NB4 (cell line): ENCODE measurements around the gene PLXDC2.

ENCODE experiments used
- POLR2A ChIP-seq: IDR thresholded peaks from 2 replicates; pipeline ENCODE4 v1.6.1; 2011; ENCODE audit warnings: mild to moderate bottlenecking; ENCODE audit not compliant: insufficient read length; ENCODE audit errors: extremely low read depth
- TF ChIP-seq, protein P1 (sequence below): IDR thresholded peaks from one replicate; pipeline ENCODE4 v1.5.1; 2012; ENCODE audit warnings: low read depth, low read length

GRCh38 chr10:19970717-19971116, 154.5 kb downstream of the PLXDC2 start:
- TF ChIP-seq, protein P1, sequence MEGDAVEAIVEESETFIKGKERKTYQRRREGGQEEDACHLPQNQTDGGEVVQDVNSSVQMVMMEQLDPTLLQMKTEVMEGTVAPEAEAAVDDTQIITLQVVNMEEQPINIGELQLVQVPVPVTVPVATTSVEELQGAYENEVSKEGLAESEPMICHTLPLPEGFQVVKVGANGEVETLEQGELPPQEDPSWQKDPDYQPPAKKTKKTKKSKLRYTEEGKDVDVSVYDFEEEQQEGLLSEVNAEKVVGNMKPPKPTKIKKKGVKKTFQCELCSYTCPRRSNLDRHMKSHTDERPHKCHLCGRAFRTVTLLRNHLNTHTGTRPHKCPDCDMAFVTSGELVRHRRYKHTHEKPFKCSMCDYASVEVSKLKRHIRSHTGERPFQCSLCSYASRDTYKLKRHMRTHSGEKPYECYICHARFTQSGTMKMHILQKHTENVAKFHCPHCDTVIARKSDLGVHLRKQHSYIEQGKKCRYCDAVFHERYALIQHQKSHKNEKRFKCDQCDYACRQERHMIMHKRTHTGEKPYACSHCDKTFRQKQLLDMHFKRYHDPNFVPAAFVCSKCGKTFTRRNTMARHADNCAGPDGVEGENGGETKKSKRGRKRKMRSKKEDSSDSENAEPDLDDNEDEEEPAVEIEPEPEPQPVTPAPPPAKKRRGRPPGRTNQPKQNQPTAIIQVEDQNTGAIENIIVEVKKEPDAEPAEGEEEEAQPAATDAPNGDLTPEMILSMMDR, result no peak
- no peak for TF ChIP-seq POLR2A
